Kidney (tissue), 14 donors: Measurements from ENCODE around the gene DPH3. TPM values are rescaled to one million over a fixed set of nuclear protein-coding genes. Genes with fewer than 3 reads are reported as not detected.
A peak's percentile ranks its signal among the peaks of the same experiment; 100 is the strongest.

Experiments
- DNase-seq, 5 donors: peaks; one replicate each; pipeline ENCODE4 v3.0.0-alpha.2; 2013 to 2020
- FAIRE-seq: peaks from 2 replicates; lab custom pipeline; 2012; peaks lifted over from hg19 to GRCh38; lab: Jason Lieb, UNC
- H3K27ac ChIP-seq, 2 donors: one replicate each; pipeline ENCODE4 v1.7.0; 2013; ENCODE audit warnings: low read depth in 2 of 2, low read length in 2 of 2, inconsistent platforms in 1 of 2
- H3K27me3 ChIP-seq: one replicate; pipeline ENCODE4 v1.7.1; 2013; ENCODE audit warnings: low read length, inconsistent platforms; ENCODE audit not compliant: control insufficient read depth, insufficient read depth
- H3K36me3 ChIP-seq, 3 donors: one replicate each; pipeline versions ENCODE4 v1.7.0 to v1.7.1; 2013; ENCODE audit warnings: low read length in 3 of 3, control low read depth in 1 of 3, inconsistent platforms in 1 of 3; ENCODE audit not compliant: insufficient read depth in 3 of 3, control insufficient read depth in 2 of 3
- H3K4me1 ChIP-seq, 3 donors: one replicate each; pipeline versions ENCODE4 v1.7.0 to v1.7.1; 2013; ENCODE audit warnings: low read length in 3 of 3, inconsistent platforms in 1 of 3, low read depth in 1 of 3; ENCODE audit not compliant: control insufficient read depth in 2 of 3, insufficient read depth in 2 of 3
- H3K4me3 ChIP-seq, 3 donors: one replicate each; pipeline versions ENCODE4 v1.7.0 to v1.8.1; 2013; ENCODE audit warnings: low read length in 3 of 3, control low read depth in 1 of 3, inconsistent platforms in 1 of 3
- H3K9ac ChIP-seq, 3 donors: one replicate each; pipeline versions ENCODE4 v1.7.0 to v1.7.1; 2013; ENCODE audit warnings: low read length in 3 of 3, control low read depth in 1 of 3, inconsistent platforms in 1 of 3
- H3K9me3 ChIP-seq, 3 donors: one replicate each; pipeline versions ENCODE4 v1.7.0 to v1.7.1; 2013; ENCODE audit warnings: low read length in 3 of 3, control low read depth in 1 of 3, inconsistent platforms in 1 of 3; ENCODE audit not compliant: control insufficient read depth in 2 of 3, insufficient read depth in 1 of 3
- intact Hi-C: fragments of 100-400 bp; cut with DNase I; formaldehyde crosslinking; loops from one replicate; pipeline ENCODE4 v1.11.1; 2022
- polyA plus RNA-seq: library from polyadenylated mRNA; stranded (reverse); fragments of 350-450 nt; fragmentation: Illumina TruSeq; extraction: RNeasy Lipid Tissue Mini Kit (QIAGEN cat#74804); gene quantifications from one replicate; pipeline ENCODE4 v1.2.3, GENCODE V29; 2014; ENCODE audit warnings: low read depth, low replicate concordance; ENCODE audit not compliant: insufficient read depth
- total RNA-seq: library from RNA; stranded (reverse); fragmentation: NEBNext Ultra II Directional; extraction: Animal tissue kit (Norgen Biotek cat#: 25700); gene quantifications from one replicate; pipeline ENCODE4 v1.2.1, GENCODE V29; 2021
- TF ChIP-seq, protein P1 (sequence below): IDR thresholded peaks from 3 replicates; pipeline ENCODE4 v1.5.1; 2012; ENCODE audit warnings: mild to moderate bottlenecking, moderate library complexity, borderline replicate concordance; ENCODE audit not compliant: insufficient read depth; ENCODE audit errors: extremely low read depth
- donor health status: control.
- donor health status: control.
- donor health status: control.
- donor health status: control.
- donor health status: control.
- donor health status: DM: yes; HTN: yes; CAD: no.
- donor health status: Normal renal cell carcinoma (clear cell type).

The DPH3 gene
- total and polyA plus RNA-seq, 2 donors from 2014 or later: 16.3 to 19.3 TPM

GRCh38 chr3:16288664-16289063, 23.9 kb upstream of the DPH3 start:
- FAIRE-seq (no peak), DNase-seq (no peak)
- Histone ChIP-seq H3K4me3 (no peak overlapping the region), H3K4me1 (no peaks in the 10 kb centered on the region), H3K27me3 (no peaks in the 10 kb centered on the region), H3K9me3 (no peaks in the 10 kb centered on the region), H3K9ac (no peak overlapping the region), H3K36me3 (peaks cover 0 to 13% (median 4%) of the 10 kb centered on the region in 3 donors), H3K27ac (no peak overlapping the region)
- TF ChIP-seq, protein P1, sequence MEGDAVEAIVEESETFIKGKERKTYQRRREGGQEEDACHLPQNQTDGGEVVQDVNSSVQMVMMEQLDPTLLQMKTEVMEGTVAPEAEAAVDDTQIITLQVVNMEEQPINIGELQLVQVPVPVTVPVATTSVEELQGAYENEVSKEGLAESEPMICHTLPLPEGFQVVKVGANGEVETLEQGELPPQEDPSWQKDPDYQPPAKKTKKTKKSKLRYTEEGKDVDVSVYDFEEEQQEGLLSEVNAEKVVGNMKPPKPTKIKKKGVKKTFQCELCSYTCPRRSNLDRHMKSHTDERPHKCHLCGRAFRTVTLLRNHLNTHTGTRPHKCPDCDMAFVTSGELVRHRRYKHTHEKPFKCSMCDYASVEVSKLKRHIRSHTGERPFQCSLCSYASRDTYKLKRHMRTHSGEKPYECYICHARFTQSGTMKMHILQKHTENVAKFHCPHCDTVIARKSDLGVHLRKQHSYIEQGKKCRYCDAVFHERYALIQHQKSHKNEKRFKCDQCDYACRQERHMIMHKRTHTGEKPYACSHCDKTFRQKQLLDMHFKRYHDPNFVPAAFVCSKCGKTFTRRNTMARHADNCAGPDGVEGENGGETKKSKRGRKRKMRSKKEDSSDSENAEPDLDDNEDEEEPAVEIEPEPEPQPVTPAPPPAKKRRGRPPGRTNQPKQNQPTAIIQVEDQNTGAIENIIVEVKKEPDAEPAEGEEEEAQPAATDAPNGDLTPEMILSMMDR: no peak
- intact Hi-C loops: loop anchor here (5.0 kb wide), 1 partner anchor 264 kb away; no protein-coding TSS in a partner anchor

DNA sequence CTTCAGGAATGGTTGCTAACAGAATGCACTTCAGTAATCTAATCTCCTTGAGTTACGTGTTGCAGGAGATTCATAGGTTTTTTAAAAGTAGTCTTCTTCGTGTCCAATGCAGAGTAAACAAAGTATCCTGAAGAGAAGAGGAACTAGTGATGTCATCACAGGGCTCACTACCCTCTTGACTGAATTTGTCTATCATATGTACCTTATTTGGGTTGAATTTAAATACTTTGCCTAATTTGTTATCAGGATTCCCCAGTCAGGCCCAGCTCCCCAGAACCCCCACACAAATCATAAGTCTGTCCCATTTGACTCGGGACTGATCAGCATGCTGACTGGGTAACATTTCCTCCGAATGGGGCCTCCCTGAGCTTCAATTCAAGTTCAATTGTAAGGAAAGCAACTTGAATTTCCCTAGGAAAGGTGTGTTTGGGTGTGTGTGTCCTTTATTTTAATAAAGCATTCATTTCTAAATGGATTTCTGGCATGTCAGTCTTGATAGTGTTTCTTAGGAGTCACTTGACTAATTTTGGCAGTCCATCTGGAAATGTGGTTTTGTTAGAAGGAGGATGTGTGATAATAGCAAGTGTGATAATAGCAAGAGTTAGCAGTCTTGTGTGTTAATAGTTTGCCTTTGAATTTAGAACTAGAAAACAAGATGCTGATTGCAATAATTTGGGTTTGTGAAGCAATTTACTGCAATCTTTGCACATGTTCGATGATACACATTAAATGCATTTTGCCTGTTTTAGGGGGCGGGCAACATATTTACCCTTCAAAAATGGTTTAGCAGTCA, 22.2 kb upstream of the DPH3 start:
- intact Hi-C loops: loop anchor here (5.0 kb wide), 1 partner anchor 265 kb away; no protein-coding TSS in a partner anchor
- no peaks in the 10 kb centered on the region for H3K27me3 ChIP-seq
- no peak overlapping the region for H3K9ac ChIP-seq
- no peak overlapping the region for H3K27ac ChIP-seq
- FAIRE-seq: no peak
- H3K9me3 ChIP-seq: no peaks in the 10 kb centered on the region
- H3K4me1 ChIP-seq: no peaks in the 10 kb centered on the region
- no peak overlapping the region for H3K4me3 ChIP-seq
- TF ChIP-seq, protein P1: no peak
- H3K36me3 ChIP-seq: peaks cover 0 to 22% (median 8%) of the 10 kb centered on the region in 3 donors
- no peak for DNase-seq

DNA sequence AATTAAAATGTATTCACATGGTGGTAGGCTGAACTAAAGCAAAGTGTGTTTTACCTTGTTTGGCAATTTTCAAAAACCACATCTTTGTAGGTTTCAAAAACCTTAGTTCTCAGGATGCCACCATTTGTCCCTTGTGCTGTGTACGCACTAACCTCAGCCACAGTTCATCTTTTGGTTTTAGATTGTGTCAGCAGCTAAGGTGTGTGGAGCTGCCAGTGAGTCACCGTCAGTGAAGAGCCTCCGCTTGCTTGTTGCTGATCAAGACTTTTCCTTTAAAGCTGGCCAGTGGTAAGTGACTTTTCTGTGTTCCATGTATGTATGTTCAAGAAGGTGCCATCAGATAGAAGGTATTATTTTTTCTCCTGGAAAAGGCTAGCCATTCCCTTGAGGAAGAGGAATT, 21.4 kb upstream of the DPH3 start:
- Histone ChIP-seq H3K27me3 (no peaks in the 10 kb centered on the region), H3K36me3 (peaks cover 0 to 22% (median 8%) of the 10 kb centered on the region in 3 donors), H3K9me3 (no peaks in the 10 kb centered on the region), H3K4me1 (no peaks in the 10 kb centered on the region), H3K27ac (no peak overlapping the region), H3K4me3 (no peak overlapping the region), H3K9ac (no peak overlapping the region)
- peak in 1 of 5 donors; percentile 46 for DNase-seq
- intact Hi-C loops: loop anchor here (5.0 kb wide), 1 partner anchor 266 kb away; no protein-coding TSS in a partner anchor
- TF ChIP-seq, protein P1: no peak
- no peak for FAIRE-seq
